ENCODE data around the gene IL1F10.

The IL1F10 gene

DNA sequence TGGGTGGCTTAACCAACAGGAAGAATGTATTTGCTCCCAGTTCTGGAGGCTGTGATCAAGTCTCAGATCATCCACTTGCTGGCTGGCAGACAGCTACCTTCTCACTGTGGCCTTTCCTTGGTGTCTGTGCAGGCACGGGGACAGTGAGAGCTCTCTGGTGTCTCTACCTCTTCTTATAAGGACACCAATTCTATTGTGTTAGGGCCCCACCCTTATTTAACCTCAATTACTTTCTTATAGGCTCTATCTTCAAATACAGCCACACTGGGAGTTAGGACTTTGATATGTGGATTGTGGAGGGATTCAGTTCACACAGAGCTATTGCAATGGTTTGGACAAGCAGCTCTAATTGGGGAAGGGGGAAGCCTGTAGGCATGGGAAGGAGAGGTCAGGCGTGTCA is 34.4 kb downstream of the IL1F10 start:
- H3K4me3 ChIP-seq (ENCODE audit: low read depth, low read length): no peak overlapping the region
- TF ChIP-seq, protein P1, sequence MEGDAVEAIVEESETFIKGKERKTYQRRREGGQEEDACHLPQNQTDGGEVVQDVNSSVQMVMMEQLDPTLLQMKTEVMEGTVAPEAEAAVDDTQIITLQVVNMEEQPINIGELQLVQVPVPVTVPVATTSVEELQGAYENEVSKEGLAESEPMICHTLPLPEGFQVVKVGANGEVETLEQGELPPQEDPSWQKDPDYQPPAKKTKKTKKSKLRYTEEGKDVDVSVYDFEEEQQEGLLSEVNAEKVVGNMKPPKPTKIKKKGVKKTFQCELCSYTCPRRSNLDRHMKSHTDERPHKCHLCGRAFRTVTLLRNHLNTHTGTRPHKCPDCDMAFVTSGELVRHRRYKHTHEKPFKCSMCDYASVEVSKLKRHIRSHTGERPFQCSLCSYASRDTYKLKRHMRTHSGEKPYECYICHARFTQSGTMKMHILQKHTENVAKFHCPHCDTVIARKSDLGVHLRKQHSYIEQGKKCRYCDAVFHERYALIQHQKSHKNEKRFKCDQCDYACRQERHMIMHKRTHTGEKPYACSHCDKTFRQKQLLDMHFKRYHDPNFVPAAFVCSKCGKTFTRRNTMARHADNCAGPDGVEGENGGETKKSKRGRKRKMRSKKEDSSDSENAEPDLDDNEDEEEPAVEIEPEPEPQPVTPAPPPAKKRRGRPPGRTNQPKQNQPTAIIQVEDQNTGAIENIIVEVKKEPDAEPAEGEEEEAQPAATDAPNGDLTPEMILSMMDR (IDR thresholded peaks at IDR 0.05; ENCODE audit: low read depth, low read length): no peak

DNA sequence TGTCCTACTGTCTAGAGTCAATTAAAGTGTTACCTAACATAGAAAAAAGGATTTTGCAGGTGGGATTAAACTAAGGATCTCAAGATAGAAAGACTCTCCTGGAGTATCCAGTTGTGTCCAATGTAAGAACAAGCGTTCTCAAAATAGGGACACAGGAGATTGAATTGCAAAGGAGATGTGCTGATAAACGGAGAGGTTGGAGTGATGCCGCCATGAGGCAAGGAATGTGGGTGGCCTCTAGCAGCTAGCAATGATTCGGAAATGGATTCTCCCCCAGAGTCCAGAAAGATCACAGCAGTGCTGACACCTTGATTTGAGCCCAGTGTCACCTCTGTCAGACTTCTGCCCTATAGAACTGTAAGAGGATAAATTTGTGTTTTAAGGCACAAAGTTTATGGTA is 35.5 kb downstream of the IL1F10 start:
- TF ChIP-seq, protein P1 (IDR thresholded peaks at IDR 0.05; ENCODE audit: low read depth, low read length): no peak
- H3K4me3 ChIP-seq (ENCODE audit: low read depth, low read length): no peak overlapping the region

DNA sequence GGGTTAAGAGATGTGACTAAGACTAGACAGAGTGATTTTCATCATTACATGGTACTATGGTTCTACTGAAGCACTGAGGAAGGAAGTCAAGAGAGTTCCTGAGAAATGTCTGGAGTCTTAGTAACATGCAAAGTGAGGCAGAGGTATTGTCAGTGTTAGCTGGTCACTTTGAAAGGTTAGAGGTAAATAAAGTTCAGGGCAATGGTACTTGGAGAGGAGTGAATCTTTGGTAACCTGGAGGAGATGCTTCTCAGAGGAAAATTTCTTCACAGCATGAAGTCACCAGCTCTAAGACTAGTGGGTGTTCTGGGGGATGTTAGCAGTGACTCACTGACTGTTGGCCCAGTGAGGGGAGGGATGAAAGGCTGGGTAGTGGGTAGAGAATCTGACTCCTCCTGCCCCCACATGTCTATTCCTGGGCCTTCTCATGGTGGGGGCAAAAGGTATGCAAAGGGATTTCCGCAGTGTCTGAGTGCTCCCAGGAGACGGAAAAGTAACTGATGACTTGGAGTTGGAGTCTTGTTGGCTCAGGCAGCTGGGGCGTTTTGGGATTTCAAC is 36.4 kb downstream of the IL1F10 start:
- no peak overlapping the region for H3K4me3 ChIP-seq (ENCODE audit: low read depth, low read length)
- TF ChIP-seq, protein P1 (IDR thresholded peaks at IDR 0.05; ENCODE audit: low read depth, low read length): no peak

DNA sequence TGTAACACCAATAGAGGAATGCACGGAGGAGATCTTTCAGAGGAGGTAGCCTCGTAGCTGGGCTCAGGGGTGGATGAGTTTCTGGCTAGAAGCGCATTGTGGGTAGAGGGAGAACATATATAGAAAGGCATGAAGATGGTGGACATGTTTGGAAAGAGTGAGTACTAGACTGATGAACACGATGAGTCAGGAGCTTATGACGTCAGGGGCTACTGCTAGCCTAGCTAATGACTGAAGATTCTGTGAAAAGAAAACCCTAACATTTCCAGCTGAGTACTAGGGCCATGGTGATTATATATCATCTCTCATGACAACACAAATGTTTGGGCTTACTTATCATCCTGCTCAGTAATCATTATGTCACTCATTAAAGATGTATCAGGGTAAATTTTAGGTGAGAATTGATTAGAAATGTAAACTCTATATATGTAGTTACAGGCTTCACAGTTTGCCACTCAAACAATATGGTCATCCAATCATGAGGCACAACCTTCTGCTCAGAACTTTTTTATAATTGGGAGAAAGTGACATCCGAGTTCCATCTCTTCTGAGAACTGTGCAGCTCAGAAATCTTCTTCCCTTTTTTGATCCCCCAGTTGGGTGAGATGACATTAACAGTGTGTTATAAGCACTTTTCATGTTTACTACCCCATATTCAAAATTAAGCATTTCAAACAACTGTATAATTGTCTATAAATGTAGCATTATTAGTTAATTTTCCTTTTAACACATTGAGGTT is 37.4 kb downstream of the IL1F10 start:
- TF ChIP-seq, protein P1 (IDR thresholded peaks at IDR 0.05; ENCODE audit: low read depth, low read length): no peak
- no peak overlapping the region for H3K4me3 ChIP-seq (ENCODE audit: low read depth, low read length)

DNA sequence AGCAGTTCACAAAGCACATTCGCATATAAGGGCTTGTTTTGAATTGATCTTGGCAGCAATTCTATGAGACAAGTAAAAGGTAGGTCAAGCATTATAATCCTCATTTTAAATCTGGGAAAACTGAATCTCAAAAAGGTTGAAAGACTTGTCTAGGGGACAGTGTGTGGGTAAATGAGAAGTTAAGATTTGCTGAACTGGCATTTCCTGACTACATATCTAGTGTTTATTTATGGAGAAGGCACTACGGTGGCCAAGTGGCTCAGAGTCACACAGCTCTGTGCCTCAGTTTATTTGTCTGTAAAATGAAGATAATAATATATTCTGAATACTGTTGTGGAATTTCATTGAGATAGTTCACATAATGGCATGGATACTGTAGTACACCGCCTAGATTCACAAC is 43.4 kb downstream of the IL1F10 start:
- TF ChIP-seq, protein P1 (IDR thresholded peaks at IDR 0.05; ENCODE audit: low read depth, low read length): no peak
- no peak overlapping the region for H3K4me3 ChIP-seq (ENCODE audit: low read depth, low read length)

DNA sequence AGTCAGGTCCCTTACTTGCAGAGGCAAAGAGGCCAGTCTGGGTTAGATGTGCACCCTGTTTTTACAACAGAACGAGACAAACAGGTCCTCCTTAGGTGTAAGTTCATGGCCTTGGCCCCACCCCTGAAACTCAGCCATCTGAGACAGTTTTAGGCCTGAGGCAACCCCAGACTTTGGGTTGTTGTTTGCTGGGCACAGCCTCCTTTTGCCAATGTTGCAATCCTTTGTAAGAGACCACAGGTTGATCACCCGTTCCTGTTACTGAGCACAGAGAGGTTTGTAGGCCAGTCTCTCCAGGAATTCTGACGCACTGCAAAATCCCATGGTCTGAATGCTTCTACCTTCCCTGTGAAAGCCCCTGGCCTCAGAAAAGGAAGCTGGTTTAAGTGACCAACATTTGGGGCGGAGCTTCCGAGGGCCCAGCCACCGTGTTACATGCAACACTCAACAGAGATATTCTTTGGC is 44.1 kb downstream of the IL1F10 start:
- TF ChIP-seq, protein P1 (IDR thresholded peaks at IDR 0.05; ENCODE audit: low read depth, low read length): no peak
- no peak overlapping the region for H3K4me3 ChIP-seq (ENCODE audit: low read depth, low read length)

DNA sequence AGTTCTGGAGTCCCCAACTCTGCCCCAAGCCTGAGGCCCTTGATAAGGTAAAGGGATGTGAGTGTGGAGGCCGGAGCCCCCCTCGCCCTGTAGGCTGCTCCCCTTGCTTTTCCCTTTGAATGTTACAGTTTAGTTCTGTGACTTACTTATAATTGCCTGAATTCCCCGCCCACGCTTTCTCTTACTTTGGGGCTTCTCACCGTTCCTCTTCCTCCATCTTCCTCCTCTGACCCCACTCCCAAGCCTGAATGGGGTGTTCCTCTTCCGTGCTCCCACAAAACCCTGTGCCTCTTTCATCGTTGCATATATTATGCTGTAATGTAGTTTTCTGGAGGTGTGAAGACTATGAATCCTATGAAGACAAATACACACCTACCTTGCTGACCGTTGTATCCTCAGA is 44.7 kb downstream of the IL1F10 start:
- TF ChIP-seq, protein P1 (IDR thresholded peaks at IDR 0.05; ENCODE audit: low read depth, low read length): no peak
- H3K4me3 ChIP-seq (ENCODE audit: low read depth, low read length): no peak overlapping the region

Measured in WI38 (cell line).